GM12892 (cell line): ENCODE data around the gene BLVRA.

Experiments
- DNase-seq: peaks from one replicate; pipeline ENCODE4 v3.0.0; 2011; ENCODE audit not compliant: insufficient read length
- FAIRE-seq: peaks from 2 replicates; lab custom pipeline; 2011; peaks lifted over from hg19 to GRCh38; lab: Jason Lieb, UNC
- POLR2A ChIP-seq: IDR thresholded peaks from 2 replicates; pipeline ENCODE4 v1.6.1; 2011; ENCODE audit warnings: low read depth, low read length, control low read depth
- POLR2AphosphoS5 ChIP-seq: IDR thresholded peaks from 2 replicates; pipeline ENCODE4 v1.6.1; 2011; ENCODE audit warnings: low read depth, low read length, control low read depth
- TAF1 ChIP-seq: IDR thresholded peaks from 2 replicates; pipeline ENCODE4 v1.6.1; 2011; ENCODE audit warnings: low read depth, mild to moderate bottlenecking, control low read depth, low read length, borderline replicate concordance

BLVRA gene

DNA sequence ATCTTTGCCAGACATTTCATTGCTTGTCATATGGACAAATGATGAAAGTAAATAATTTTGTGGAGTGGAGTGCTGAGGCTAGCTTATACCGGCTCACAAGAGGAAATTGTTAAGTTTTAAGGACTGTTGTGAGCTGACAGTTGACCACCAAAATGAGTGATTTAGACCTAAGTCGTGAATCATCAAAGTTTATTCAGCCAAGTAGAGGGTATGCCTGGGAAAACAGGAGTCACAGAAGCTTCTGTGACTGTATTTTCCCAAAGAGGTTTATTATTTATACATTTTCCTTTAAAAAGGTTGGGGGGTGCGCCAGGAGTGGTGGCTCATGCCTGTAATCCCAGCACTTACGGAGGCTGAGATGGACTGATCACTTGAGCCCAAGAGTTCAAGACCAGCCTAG lies 89.0 kb downstream of the BLVRA start:
- TF ChIP-seq POLR2AphosphoS5, result no peak
- FAIRE-seq, result no peak
- no peak for DNase-seq

- FAIRE-seq, result no peak
- DNase-seq, result no peak
- no peak for TF ChIP-seq TAF1
- TF ChIP-seq POLR2AphosphoS5, result no peak
- TF ChIP-seq POLR2A, result no peak
Measured at GRCh38 chr7:43849047-43849446, 90.6 kb downstream of the BLVRA start.

- TF ChIP-seq POLR2A (no peak), TAF1 (no peak), POLR2AphosphoS5 (no peak)
- no peak for DNase-seq
- FAIRE-seq, result no peak
Measured at GRCh38 chr7:43850348-43851116, 92.1 kb downstream of the BLVRA start.

- TF ChIP-seq TAF1 (no peak), POLR2AphosphoS5 (no peak), POLR2A (no peak)
- DNase-seq, result no peak
- FAIRE-seq, result no peak
Measured at GRCh38 chr7:43851805-43852204, 93.3 kb downstream of the BLVRA start.

DNA sequence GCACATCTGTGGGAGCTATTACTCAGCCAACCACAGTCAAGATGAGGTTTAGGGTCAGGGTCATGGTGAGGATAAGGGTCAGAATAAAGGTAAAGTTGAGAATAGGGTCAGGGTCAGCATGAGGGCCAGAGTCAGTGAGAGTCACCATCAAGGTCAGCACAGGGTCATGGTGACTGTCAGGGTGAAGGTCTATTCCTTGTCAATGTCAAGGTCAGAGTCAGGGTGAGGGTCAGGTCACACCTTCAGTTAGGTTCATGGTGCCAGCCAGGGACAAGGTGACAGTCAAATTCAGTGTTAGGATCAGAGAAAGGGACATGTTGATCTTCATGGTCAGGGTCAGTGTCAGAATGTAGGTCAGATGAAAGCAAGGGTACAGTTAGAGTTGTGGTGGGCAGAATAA lies 96.7 kb downstream of the BLVRA start:
- no peak for FAIRE-seq

DNA sequence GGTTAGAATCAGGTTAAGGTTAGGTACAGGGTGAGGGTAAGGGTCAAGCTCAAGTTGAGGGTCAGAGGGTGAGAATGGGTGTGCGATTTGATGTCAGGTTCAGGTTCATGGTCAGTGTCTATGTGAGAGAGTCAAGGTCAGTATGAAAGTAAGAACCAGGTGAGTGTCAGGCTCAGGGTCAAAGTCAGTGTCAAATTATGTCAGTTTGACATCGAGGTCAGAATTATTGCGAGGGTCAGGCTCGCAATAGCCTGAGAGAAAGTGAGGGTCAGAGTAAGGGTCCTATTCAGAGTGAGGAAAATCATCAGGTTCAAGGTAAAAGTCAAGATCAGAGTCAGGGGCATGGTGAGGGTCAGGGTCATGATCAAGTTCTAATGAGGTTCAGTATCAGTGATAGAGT lies 97.8 kb downstream of the BLVRA start:
- TF ChIP-seq POLR2AphosphoS5, result no peak
- FAIRE-seq (no peak), DNase-seq (no peak)

More for the DNA sequence above, 96.7 kb downstream of the BLVRA start:
- no peak for TF ChIP-seq POLR2AphosphoS5
- no peak for TF ChIP-seq POLR2A
- TF ChIP-seq TAF1, result no peak
- no peak for DNase-seq
